NCI-H2029 (cell line): ENCODE results near the gene C1QTNF9.
A peak's percentile ranks its signal among the peaks of the same experiment; 100 is the strongest.
"Not testable (repeated sequence)": the region's sequence is repeated elsewhere in the genome, so short reads cannot be mapped to it uniquely, and the experiment has no call there.

Experiments used
- DNase-seq: peaks from one replicate; lab custom pipeline; 2025; lab: John Stamatoyannopoulos, UW

Gene C1QTNF9

DNA sequence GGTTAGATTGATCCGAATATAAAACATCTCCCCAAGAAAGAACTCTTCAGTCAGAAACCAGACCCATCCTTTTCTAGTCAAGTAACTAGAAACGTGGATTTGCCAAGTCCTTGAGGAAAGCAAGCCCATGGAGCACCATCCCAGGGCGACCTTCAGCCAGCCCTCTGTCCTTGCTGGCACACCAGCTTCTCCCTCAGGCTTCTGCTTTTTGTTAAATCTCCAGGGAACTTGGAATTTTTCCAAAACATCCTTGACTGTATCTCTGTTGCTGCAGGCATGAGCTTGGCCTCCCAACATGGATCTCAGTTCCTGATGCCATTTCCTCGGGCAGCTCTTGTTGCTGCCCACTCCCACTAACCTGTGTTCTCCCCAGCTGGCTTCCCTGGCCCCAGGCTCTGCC lies 27.1 kb upstream of the C1QTNF9 start:
- DNase-seq: no peak

DNA sequence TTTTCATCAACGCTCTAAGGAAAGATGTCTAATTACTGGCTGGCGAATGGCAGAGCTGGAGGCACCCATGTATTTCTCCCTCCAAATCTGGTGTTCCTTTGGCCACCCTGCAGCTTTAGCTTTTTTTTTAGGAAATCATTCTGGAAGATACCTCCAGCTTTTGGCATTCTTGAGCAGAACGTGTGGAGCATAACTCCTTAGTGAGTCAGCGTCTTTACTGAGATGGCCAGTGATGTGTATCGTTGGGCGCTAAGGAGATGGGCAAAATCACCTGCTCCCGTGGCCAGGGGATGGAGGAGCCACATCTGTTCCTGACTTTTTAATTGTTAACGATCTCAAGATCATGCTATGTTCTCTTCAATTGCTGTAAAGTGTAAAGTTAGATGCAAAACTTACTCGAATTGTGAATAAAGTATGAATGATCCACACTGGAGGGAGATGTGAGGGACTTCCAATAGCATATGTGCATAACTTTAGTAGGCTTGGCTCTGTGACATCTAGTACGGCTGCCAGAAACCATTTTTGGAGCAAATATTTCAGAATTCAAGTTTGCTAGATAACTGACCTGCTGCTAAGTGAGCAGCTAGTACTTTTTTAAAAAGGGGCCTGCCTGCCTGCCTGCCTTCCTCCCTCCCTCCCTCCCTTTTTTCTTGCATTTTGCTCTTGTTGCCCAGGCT lies 24.4 kb upstream of the C1QTNF9 start:
- DNase-seq: no peak

DNA sequence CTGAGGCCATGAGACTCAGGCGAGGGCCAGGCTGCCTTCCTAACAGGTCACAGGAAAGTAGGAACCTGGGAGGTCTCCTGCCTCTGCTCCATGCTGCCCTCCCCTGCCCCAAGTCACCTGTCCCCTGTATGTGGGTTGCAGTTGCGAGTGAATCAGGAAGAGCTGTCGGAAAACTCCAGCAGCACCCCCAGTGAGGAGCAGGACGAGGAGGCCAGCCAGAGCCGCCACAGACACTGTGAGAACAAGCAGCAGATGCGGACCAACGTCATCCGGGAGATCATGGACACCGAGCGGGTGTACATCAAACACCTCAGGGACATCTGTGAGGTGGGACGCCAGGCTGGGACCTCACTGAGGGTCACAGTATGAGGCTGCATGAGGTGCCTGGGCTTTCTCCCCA lies 22.8 kb upstream of the C1QTNF9 start:
- DNase-seq: no peak

DNA sequence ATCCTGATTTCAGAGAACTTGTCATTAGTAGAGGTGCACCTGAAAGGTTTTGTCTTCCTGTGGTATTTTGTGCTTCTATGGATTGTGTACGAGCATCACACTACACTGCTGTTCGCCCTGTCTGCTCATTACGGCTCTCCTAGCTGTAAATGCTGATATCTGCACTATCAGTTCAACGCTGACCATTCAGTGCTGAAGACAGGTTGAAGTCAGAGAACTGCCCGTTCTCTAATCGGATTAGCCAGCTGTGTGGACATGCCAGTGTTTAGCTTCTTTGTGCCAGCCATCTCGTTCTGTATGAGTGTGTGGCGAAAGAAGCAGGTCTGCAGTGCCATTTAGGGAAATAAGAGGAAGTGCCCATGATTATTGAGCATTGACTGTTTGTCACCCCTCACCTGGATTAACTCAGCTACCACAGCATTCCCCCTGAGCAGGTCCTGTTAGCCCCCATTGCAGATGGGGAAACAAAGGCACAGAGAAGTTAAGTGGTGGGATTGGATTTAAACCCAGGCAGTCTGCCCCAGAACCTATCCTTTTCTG lies 21.6 kb upstream of the C1QTNF9 start:
- no peak for DNase-seq

DNA sequence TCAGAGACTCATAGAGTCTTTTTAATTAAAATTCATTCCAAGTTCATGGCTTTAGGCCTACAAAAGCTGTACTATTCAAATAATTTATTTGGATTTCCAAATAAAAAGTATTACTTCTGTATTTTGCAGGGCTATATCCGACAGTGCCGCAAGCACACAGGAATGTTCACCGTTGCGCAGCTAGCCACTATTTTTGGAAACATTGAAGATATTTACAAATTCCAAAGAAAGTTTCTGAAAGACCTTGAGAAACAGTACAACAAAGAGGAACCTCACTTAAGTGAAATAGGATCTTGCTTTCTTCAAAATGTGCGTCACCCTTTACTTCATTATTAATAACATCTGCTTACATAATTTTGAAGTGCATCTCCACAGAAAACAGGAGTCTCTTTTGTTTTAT lies 20.5 kb upstream of the C1QTNF9 start:
- no peak for DNase-seq

DNA sequence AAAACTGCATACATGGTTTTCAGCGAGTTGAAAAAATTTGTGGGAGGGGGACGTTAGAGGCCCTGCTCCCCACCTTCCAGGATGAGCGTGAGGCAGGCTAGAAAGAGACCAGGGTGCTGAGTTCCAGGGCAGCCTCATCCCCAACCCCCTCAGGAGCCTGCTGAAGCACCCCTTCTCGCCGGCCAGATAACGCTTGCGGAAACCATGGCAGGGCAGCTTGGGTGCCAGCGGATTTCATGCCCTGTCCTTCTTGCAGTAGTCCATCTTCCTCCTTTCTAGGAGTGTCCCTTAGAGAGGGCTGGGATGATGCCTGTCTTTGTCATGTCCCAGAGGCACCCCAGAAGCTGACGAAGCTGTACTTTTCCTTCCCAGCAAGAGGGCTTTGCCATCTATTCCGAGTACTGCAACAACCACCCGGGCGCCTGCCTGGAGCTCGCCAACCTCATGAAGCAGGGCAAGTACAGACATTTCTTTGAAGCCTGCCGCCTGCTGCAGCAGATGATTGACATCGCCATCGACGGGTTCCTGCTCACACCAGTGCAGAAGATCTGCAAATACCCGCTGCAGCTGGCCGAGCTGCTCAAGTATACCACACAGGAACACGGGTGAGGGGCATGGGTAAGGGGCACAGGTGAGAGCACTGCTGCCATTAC lies 19.0 kb upstream of the C1QTNF9 start:
- DNase-seq: no peak

DNA sequence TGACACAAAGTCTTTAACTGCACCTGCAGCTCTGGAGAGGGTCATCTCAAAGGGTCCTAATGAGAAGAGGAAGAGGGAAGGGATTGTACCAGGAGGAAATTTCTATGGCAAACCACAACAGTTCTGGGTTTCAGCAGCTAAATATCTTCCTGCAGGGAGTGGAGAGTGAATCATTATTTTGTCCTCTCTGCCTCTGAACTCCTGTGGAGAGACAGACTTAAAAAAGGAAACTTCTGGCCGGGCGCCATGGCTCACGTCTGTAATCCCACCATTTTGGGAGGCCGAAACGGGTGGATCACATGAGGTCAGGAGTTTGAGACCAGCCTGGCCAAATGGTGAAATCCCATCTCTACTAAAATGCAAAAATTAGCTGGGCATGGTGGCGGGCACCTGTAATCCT lies 16.9 kb upstream of the C1QTNF9 start:
- DNase-seq: no peak

DNA sequence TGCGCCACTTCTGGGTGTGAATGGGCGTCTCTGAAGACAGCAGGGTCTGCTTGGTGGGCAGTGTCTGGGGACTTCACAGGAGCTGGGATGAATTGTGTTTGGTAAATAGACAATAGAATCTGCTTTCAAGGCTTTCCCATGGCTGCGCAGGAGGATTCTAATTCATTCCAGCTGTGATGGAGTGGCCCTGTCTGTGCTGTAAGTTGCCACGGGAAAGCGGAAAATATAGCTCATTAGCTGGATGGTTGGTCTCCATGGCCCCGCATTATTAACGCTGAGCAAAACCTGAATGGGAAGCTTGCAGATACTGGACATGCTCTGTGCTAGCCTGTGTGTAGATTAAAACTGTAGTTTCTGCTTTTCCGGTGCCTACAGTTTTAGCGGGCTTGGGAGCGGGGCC lies 15.6 kb upstream of the C1QTNF9 start:
- DNase-seq: no peak

DNA sequence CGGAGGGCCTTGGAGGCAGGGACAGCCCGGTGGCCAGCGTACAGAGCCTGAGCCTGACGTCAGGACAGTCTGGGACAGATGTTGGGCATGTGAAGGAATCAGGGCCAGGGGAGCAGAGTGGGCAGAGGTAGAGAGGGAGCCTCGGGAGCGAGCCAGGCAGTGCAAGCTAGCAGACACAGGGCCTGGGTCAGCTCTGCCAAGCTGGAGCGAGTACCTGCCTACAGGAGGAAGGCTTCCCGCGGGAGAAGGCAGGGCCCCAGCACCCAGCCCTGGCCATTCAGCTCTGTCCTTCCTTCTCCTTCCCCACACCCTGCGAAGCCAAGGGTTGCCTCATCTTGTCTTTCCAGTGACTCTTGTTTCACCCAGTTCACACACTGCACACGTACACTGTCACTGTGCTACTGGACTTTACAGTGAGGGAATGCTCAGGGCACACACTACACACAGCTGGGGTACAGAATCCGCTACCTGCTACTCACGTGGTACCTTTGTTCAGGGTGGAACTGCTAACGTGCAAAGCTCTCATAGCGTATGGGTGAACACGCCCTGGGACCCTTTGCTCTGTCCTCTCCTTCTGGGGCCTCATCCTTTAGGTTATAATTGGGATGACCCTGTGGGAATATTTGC lies 9.8 kb upstream of the C1QTNF9 start:
- no peak for DNase-seq

DNA sequence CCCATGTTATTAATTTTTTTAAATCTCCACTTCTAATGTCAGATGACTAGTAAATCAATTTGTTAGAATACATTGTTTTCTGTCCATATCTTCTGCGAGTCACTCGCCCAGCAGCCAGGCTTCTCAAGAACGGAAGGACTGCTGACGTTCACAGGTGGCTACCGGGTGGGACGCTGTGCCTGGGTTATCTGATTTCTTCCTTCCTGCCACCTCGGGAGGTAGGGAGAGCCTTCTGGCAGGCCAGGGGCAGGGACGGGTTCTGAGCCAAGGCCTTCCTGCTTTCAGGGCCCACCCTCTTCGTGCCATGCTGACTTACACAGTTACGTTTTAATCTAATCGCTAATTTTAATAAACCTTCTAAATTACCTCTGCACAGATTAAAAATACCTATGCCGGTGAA lies 7.9 kb upstream of the C1QTNF9 start:
- DNase-seq: no peak

DNA sequence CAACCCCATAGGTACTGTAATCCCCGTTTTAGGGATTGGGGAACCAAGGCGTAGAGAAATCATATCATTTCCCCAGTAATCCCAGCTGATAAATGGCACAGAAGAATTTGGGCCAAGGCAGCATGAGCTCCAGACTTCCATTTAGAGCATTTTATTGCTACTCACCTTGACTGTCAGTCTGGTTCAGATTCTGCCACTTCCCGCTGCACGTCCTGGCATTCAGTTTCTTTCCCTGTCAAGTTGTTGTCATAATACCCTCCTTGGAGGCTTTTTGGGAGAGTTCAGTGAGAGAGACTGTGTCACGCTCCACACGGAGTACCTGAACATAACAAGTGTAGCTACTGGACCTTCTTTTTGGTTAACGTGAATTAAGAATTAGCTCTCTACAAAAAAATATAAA lies 7.5 kb upstream of the C1QTNF9 start:
- no peak for DNase-seq

DNA sequence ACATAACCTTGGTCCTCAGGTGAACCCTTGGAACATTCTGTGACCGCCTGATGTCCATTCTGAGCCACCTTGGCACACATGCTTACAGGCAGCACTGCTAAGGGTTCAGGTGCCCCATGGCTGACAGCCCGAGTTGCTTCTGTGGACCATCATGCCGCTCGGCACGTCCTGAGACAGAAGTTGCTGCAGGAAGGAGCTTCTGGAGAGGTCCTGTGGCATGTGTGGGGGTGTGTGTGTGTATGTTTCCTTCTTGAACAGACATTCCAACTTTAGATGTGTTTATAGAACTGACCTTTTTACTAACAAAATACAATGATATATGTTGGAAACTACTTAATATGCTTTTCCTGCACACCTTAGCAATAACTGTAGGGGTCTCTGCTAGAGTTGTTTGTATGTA lies 4.8 kb upstream of the C1QTNF9 start:
- no peak for DNase-seq

DNA sequence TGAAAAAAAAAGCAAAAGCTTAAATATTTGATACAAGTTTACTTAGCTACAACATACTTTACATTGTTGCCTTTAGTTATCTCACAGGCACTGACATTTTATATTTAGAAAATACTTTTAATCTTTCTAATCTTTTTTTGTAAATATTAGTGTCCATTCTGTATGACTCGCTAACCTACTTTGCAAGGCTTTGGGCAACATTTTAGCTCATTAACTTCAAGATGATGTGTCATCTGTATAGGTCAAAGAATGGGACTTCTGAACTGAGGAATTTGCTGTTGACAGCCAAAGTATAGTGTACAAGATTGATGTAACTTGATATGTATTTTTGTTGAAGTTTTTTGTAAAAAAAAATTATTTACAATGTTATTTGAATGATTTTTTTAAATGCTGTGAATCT lies 2.7 kb upstream of the C1QTNF9 start:
- DNase-seq: no peak

DNA sequence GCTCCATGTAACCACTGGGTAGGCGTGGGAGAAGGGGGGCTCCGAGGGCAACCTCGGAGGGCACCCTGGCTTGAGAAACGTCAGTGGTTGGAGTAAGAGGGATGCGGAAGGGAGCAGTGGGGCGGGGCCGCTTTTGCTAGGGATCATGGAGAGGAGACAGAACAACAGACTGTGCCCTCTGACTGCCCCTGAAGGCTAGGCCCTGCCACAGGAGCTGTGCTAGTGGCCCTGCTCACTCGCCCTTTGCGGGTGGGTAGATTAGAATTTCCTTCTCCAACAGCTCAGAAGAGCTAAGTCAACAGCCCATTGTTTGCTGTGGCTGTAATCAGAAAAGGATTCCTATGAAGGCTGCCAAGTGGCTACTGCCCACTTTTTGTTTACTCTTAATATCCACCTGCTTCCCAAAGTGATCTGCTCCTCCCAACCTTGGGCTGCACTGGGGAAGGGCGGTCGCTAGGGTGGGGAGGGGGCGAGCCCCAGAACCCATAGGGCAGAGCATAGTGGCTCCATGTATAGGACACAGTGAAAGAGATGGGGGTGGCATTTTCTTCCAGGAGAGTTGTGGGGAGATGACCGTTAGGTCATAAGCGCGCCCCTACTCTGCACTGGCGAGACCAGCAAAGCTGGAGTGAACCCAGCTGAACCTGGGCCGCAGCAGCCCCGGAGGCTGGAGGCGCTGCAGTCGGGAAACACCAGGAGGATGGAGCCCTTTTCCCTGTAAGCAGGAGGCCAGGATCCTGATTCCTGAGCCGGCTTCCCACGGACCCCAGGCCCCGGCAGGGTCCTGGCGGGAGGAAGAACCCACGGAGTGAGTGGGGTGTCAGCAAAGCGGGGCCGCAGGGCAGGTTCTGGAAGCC lies 1.9 kb upstream of the C1QTNF9 start:
- DNase-seq: peak; percentile 76

DNA sequence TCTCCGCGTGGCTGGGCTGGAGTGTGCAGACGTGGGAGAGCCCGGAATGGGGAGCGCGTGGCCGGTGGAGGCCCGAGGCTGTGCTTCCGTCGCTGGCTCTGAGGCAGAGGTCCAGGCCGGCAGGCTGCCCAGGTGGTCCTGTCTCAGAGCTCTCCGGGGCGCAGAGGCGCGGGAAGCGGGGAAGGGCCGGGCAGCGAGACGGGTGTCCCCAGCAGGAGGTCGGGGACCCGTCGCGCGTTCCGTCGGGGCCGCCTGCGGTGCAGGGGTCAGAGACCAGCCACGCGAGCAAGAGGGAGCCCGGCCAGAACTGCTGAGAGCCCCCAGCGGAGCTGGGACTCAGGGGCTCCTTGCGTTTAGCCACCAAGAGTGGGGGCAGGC lies 1.3 kb upstream of the C1QTNF9 start:
- DNase-seq: no peak

DNA sequence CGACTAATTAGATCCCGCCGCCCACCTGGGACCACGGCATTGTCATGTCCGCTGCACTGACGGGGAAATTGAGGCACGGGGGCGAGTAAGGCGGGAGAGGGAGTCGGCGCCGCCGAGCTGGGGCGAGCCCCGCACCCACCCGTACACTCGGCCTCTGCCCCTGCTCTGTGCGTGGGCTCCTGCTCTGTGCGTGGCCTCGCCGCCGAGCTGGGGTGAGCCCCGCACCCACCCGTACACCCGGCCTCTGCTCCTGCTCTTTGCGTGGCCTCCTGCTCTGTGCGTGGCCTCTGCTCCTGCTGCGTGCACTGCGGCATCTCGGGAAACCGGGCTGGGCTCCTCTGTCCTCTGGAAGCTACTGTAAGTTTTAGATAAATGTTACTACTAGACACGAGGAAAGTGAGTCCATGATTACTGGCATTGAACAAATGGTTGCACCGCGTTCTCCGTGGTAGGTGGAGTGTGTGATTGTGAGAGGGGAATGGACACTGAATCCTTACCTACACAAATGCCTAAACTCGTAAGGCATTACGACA lies 826 bp upstream of the C1QTNF9 start:
- no peak for DNase-seq

DNA sequence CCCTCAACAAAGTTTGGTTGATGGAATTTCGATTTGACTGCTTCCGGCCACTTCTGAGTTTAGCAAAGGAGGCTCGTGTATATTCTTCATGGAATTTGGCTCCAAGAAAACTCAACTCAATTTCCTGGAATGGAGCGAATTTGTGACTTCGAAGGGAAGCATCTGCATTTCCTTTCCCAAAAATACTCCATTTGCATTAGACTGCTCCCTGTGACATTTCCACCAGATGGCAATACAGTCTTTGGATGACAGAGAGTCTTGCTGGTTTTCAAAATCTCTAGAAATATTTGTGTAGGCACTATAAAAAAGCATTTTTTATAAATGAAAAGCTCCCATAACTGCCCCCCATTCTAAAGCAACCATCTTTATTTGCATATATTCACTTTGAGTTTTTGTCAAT lies 4.1 kb downstream of the C1QTNF9 start:
- DNase-seq: no peak

DNA sequence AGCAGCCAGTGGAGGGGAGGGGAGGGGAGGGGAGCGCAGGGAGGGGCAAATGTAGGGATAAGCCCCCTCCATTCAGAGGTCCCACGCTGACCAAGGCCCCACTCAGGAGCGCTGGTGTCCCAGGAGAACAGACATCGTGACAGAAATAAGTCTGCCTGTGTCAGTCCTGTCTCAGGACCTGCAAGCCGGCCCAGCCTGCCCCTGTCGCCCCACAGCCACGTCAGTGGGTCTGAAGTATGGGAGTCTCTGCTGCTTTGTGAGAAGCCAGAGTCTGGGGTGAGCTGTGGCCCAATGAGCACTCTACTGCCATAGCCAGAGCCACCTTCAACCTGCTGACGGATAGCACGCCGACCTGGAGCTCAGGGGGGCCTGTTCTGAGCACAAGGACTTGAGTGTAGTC lies 8.5 kb downstream of the C1QTNF9 start:
- DNase-seq: not testable (repeated sequence)

DNA sequence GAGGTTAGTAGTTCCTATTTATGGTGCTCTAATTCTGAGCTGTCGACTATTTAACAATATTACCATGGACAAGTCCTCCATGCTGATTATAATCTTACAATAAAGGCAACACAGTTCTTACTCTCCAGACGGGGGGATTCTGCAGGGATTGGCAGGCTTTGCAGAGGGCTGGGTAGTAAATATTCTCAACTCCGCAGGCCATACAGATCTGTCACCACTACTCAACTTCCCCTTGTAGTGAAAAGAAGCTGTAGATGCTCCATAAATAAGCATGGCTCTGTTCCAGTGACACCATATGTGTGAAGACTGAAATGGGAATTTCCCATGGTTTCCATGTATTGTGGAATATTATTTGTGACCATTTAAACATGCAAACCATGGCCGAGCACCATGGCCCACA lies 9.5 kb downstream of the C1QTNF9 start:
- DNase-seq: not testable (repeated sequence)

DNA sequence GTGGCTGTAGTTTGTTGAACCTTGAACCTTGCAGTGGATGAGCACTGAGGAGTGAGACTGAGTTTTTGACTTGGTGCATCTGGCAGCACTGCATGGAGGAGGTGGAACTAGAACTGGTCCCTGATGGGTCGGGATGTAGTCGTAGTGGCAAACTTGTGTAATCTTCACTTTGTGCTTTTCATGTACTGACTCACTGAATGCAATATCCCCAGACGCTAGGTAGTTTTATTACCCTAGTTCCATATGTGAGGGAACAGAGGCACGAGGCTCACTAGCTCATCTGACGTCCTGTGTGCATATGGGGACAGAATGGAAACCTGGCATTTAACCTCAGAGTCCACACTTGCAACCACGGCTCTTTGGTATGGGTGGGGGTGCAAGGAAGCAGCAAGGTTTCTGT lies 10.3 kb downstream of the C1QTNF9 start:
- DNase-seq: not testable (repeated sequence)

DNA sequence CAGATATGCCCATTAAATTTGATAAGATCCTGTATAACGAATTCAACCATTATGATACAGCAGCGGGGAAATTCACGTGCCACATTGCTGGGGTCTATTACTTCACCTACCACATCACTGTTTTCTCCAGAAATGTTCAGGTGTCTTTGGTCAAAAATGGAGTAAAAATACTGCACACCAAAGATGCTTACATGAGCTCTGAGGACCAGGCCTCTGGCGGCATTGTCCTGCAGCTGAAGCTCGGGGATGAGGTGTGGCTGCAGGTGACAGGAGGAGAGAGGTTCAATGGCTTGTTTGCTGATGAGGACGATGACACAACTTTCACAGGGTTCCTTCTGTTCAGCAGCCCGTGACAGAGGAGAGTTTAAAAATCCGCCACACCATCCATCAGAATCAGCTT lies 12.0 kb downstream of the C1QTNF9 start:
- not testable (repeated sequence) for DNase-seq

DNA sequence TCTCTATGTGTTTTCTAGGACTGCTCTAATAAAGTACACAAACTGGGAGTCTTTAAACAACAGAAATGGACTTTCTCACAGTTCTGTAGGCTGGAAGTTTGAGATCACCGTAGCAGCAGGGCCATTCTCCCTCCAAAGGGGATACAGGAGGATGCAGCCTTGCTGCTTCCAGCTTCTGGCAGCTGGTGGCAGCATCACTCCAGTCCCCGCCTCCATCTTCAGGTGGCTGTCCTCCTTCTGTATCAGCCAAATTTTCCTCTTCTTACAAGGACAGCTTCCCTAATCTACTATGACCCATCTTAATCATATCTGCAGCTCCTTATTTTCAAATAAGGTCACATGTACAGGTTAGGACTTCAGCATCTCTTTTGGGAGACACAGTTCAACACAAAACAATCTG lies 13.1 kb downstream of the C1QTNF9 start:
- DNase-seq: not testable (repeated sequence)
